Germinal center (tissue), 1 donor: ENCODE data around the gene RASGRP3.

Source experiments
- DNase-seq: peaks from one replicate; pipeline ENCODE4 v3.0.0; 2012; ENCODE audit warnings: mixed read lengths, low spot score

Gene RASGRP3

DNA sequence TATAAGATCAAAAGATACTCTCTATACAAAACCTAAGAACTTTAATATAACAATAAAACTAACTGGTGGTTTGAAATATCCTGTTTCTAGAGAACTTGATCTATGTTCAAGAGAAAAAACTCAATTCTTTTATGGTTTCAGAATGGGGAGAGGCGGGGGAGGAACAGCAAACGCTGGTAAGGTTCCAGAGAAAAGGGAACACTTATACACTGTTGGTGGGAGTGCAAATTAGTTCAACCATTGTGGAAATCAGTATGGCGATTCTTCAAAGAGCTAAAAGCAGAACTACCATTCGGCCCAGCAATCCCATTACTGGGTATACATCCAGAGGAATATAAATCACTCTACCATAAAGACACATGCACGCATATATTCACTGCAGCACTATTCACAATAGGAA is 105.4 kb downstream of the RASGRP3 start:
- DNase-seq = no peak

DNA sequence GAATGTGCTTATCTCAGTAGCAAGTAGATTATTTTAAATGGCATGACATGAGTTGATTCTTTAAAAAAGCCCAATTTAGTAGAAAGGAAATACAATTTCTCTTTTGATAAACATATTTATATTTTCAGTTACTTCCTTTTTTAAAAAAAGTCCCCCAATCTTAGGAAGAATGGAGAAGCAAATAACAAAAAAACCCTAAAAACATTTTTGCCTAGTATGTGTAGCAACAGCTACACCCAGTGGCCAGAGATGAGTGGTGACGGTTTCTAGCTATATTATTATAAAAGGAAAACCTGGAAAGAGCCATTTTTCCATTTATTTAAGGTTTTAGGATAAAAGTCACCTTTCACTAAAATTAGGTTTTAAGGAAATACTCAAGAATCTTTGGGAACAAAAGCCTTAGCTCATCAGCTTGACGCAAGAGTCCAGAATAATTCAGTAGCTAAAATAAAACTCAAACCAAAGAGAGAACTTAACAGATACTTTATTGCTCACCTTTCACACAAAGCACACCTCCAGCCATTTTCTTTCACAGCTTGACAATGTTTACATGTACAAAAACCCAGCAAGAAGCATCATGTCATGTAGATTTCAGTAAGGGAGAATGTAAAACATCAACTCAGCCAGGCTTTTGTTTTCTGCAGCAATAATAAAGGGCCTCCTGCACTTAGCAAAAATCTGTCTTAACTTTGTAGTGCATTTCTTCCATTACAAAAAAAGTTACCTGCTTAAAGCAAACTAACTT is 106.9 kb downstream of the RASGRP3 start:
- peak; percentile 22 for DNase-seq

DNA sequence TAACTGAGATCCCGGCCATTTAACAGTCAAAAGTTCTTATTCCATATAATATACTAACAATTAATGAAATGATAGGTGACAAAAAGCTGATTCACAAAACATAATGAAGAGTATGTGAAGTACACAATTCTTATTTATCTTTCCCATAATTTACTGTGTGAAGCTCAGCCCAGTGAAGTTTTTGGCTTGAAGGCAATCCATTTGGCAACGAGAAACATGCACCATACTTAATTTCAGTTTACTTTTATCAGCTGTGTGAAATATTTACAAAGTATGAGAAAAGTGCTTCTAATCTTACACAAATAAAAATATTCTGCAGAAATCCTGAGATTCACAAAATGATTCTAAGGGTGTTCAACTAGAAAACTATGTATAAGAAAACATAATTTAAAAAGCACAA is 110.3 kb downstream of the RASGRP3 start:
- DNase-seq = no peak

DNA sequence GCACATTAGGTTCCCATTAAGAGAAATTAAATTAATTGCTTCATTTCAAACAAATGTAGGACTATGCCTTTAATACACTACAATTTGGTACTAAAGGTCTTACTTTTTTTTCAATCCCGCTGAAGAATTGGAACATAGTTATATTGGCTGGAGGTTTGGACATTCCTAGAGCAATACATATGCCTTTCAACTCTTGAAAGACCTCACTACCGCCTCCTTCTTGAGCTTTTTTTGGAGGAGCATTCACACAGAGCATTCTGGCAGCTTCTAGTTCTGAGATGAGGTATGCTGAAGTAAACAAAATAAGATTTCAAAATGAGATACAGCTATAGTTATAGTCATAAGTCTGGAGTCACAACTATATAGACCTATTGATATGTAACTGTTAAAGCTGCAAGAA is 111.8 kb downstream of the RASGRP3 start:
- no peak for DNase-seq

DNA sequence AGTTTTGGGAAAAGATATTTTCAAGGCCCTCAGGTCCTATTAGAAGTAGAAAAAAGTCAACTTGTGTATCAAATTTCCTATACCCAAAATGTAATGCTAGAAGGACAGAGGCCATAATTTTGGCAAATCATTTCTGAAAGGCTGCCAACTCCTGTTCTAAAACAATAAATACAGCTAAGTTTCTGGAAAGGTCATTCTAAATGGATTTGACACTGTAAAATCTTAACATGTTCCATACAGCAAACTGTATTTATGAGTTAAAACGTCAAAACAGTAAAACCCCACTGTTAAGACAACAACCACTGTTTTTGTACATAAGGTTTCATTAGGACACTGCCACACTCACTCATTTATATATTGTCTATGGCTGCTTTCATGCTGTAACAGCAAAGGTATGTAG is 113.0 kb downstream of the RASGRP3 start:
- DNase-seq = no peak

DNA sequence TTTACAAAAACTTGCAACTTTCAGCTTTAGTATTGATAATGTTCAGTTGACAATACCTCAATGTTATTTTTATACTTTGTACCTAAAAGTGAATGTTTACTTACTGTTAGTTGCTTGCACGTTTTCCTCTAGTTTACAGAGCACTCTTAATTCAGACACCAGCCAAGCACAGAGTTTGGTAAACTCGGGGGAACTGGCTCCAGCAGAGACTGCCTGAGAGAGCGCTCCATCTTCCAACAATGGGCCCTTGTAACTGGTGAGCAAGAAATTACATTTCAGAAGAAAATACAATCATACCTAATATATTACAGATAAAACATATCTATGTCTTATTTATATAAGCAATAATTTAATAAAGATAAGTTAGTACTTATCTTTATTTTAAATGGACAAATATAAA is 118.9 kb downstream of the RASGRP3 start:
- no peak for DNase-seq

DNA sequence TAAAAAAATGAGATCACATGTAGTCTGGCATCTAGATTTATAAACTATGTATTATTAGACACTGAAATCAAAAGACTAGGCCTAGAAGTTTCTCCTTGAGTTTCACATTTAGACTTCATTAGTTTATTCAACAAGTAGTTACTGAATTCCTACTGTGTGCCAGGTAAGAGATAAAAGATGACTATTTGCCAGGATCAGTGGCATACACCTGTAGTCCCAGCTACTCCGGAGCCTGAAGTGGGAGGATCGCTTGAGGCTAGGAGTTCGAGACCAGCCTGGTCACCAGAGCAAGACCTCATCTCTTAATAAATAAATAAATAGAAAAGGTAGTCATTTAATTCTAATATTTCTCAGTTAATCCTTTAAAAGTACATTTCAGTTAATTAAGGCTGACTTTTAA is 120.6 kb downstream of the RASGRP3 start:
- no peak for DNase-seq

DNA sequence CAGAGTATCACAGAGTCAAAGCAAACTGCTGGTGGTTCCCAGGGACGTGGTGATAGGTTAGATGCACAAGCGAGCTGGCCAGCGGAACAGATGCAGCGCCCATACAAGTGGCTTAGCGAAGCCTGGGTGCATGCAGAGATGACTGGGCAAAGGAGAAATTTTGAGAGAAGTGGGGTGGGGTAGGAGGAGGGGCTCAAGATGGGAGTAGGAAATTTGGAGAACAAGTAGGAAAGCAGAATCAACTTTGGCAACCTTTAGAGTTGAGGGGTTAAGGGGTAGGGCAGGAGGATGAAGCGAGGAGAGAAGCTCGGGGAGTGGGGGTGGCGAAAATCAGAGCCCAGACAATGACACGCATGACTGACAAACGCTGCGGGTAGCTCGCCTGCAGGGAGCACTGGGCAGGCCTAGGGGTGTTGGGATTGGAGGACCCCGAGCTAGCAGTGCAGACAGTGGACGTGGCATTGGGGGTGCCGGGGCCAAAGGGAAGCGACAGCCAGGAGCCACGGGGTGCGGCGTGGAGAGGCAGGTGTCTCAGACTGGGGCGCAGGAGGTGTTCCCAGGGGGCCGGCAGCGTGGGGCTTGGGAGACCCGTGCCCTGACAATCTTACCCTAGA is 122.2 kb downstream of the RASGRP3 start:
- DNase-seq = peak; percentile 45

DNA sequence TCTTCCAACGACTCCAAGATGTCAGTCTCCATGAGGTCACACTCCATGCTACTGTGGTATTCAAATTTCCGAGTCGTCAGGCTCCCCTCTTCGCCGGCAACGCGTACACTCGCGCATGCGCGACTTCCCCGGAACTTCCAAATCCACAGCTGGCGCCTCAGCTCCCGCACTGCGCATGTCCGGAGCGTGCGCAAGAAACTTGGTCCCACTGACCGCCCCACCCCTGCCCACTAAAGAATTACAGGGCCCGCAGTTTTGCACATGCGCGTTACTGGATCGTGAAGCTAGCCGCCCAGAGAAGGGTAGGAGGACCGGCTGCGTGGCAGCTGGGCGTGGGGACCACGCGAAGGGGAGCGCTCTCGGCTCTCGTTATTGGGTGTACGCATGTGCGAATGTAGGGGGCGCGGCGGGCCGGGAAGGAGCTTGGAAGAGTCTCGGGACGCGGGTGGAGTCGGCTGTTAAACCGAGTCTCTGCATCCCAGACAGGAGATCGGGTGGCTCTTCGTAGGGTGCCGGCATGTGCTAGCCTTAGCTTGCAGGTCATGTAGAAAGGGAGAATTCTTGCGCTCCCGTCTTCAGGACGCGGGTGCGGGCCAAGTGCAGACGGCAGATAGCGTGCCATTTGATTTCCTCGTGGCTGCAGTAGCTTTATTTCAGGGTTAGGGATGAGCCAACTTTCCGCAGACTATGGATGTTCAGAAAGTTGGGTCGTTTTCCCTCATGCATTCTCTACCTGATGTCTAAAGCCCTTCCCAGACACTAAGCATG is 122.9 kb downstream of the RASGRP3 start, which contains the start of gene FAM98A:
TSS of gene FAM98A (minus strand) at position 125 of the 768 bp plus-strand sequence. CDS start at position 47, 78 bp downstream.
- peak; percentile 97 for DNase-seq

DNA sequence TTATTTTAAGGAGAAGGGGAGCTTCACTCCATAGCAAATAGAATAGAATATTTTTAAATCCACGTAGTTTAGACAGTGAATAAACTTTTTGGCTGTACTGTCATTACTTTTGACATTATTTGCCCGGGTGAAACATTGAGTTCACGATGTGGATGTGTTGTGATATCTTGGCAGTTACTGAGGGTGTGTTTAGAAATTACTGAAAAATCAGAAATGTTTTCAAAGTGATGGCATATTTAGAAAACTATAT is 123.4 kb downstream of the RASGRP3 start:
- DNase-seq = no peak

DNA sequence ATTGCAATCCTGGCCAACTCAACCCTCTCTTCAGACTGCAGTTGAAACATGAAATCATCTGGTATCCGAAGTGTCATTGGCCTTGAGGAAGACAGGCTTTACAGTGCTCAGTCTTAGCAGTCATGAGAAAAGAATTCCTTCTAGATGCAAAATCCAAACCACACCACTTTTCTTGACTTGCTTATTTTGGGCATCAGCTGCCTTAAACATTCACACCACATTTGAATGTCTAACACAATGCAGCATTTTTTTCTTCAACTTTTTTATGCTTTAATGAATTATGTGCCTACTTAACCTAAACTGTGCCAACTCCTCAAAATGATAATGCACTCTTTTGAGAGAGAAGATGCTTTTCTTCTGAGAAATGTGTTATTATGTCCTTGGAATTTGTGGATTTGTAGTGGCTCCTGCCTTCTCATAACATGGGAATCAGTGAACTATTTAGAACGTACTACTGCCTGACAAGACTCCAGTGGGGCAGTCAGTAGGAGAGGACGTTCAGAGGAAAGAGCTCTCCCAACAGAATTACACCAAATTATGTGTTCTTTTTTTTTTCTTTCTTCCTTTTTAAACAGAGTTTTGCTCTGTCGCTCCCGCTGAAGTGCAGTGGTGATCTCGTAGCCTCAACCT is 125.9 kb downstream of the RASGRP3 start:
- DNase-seq = no peak

DNA sequence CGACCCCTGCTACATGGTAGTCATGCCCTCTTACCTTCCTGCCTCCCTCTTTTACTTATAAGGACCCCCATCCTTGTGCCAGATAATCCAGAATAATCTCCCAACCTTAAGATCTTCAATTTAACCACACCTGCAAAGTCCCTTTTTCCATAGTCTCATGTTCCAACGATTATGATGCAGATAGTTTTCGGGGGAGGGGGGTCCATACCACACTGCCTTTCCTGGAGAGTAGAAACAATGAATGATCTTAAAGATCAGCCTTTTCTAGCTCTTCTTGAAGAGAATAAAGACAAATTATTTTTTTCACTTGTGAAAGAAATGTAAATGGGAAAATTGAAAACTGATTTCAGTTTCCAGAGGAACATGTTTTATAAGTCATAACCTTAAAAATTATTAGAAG is 127.0 kb downstream of the RASGRP3 start:
- no peak for DNase-seq

DNA sequence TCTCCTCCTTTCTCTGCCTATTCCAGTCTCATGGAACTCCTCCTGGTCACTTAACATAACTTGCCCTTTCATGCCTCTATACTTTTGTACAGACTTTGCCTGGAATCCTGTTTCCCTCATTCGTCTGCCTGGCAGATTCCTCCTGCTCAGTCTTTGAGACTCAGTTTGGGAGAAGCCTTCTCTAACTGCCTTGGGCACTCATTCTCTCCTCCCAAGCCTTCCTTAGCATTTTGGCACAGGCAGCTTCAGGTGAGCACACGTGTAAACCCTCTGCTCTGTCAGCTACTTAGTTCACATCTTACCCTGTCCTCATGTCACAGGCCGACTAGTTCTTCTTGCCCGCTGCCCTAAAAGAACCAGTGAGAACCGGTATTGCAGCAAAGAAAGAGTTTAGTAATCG is 128.6 kb downstream of the RASGRP3 start:
- DNase-seq = no peak

DNA sequence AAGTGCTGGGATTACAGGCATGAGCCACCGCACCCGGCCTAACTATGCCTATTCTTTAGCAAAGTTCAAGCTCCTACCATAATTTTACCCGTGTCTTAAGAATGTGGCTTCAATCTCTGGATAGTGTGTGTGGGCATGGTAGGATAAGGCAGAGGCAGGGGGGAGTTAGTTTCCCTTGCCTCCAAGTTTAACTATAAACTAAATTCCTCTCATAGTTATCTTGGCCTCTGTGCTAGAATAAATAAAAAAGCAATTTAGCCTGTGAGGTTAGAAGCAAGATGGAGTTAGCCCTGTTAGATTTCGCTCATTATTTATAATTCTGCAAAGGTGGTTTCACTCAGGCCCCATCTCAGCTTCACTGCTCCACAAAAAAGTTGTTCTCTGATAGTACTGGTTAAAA is 129.7 kb downstream of the RASGRP3 start:
- DNase-seq = no peak

DNA sequence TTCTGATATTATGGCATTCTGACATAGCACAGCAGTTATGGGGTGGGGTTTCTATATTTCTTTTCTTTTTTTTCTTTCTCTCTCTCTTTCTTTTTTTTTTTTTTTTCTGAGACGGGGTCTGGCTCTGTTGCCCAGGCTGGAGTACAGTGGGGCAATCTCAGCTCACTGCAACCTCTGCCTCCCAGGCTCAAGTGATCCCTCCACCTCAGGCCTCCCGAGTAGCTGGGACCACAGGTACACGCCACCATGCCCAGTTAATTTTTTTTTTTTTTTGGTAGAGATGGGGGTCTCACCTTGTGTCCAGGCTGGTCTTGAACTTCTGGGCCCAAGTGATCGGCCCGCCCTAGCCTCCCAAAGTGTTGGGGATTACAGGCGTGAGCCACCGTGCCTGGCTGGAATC is 130.2 kb downstream of the RASGRP3 start:
- no peak for DNase-seq

DNA sequence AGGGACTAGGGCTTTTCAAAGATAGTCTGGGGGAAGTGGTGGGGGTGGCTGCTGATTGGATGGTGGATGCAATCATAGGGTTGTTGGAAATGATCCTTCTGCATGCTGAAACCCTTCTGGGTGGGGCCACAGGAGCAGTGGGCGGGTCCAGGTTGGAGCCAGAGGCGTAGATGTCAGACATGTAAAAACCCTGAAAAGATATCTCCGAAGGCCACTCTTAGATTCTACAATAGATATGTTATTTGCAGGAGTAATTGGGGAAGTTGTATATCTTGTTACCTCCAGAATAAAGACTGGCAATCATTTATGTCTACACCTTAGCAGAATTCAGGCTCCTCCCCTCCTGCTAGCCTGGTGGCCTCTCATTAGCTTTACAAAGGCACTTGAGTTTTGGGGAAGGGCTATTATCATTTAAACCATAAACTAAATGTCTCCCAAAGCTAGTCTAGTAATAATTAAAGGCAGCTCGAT is 130.8 kb downstream of the RASGRP3 start:
- DNase-seq = no peak

DNA sequence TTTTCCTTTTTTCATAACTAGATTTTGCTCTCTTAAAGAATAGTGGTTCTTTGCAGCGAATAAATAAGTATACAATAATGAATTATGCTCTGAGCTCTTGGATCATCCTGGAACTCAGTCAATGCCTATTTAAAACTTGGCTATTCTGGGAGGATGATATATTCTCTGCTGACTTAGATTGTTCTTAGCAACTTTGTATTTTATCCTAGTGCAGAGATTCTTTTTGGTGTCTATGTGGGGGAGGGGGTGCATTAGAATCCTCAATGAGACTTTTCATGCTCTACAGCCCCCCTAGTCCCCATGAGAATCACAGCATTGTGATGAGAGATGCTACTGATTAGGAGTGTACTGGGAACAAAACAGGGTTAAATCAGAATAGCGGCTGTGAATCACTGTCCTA is 131.5 kb downstream of the RASGRP3 start:
- DNase-seq = no peak

DNA sequence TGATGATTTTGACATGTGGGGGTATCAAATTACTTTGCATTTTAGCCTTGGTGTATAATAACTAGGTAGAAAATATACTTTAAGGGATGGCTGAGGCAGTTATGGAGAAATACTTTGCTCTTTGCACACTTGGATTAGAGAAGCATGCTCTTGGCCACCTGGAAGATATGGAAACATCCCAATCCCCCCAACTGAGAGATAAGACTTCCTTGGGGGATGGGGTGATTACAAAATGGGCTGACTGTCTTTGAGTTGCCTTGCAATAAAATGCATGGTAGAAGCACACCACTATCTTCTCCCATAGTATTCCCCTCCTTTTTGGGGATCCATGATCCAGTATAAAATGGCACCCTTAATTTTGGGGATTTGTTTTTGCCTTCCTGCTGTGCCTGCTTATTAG is 137.7 kb downstream of the RASGRP3 start:
- no peak for DNase-seq
